ENCODE results near the gene RORB. TPM values are rescaled to one million over a fixed set of nuclear protein-coding genes. Genes with fewer than 3 reads are reported as not detected.
A peak's percentile ranks its signal among the peaks of the same experiment; 100 is the strongest.

The RORB gene
- total and polyA plus RNA-seq, 12 donors: 0.28 to 8.8 (median 3.7) TPM

GRCh38 chr9:74674077-74674476 lies 176.9 kb downstream of the RORB start:
- Histone ChIP-seq H3K9me3 (replicated peaks in 1 of 3) (no peaks in the 10 kb centered on the region), H3K36me3 (replicated peaks in 1 of 2) (no peaks in the 10 kb centered on the region), H3K27ac (no peak overlapping the region), H3K27me3 (no peaks in the 10 kb centered on the region), H3K4me3 (no peak overlapping the region), H3K4me1 (replicated peaks in 1 of 2) (no peaks in the 10 kb centered on the region)
- intact Hi-C loops (cut with DNase I): no loop called here
- DNase-seq: no peak
- 85 to 94% (median 88%) methylated on average over 6 of the region's 6 CpGs for WGBS, 4 donors
- TF ChIP-seq CTCF (IDR thresholded peaks at IDR 0.05) (no peak), POLR2A (IDR thresholded peaks at IDR 0.05) (no peak)

GRCh38 chr9:74681906-74682305 lies 184.8 kb downstream of the RORB start:
- Histone ChIP-seq H3K4me1 (replicated peaks in 1 of 2) (peaks cover 0 to 6% of the 10 kb centered on the region in 2 donors), H3K36me3 (replicated peaks in 1 of 2) (no peaks in the 10 kb centered on the region), H3K9me3 (replicated peaks in 1 of 3) (no peaks in the 10 kb centered on the region), H3K27ac (no peak overlapping the region), H3K27me3 (no peaks in the 10 kb centered on the region), H3K4me3 (no peak overlapping the region)
- DNase-seq: peak; percentile 35 to 54 (median 49)
- TF ChIP-seq CTCF (IDR thresholded peaks at IDR 0.05) (no peak), POLR2A (IDR thresholded peaks at IDR 0.05) (no peak)
- intact Hi-C loops (cut with DNase I): no loop called here
- 3 to 12% (median 10%) methylated on average over 2 to 3 of the region's 3 CpGs for WGBS, 4 donors

- TF ChIP-seq POLR2A (IDR thresholded peaks at IDR 0.05) (no peak), CTCF (IDR thresholded peaks at IDR 0.05) (no peak)
- Histone ChIP-seq H3K9me3 (replicated peaks in 1 of 3) (no peaks in the 10 kb centered on the region), H3K36me3 (replicated peaks in 1 of 2) (no peaks in the 10 kb centered on the region), H3K27me3 (no peaks in the 10 kb centered on the region), H3K27ac (no peak overlapping the region), H3K4me3 (no peak overlapping the region), H3K4me1 (replicated peaks in 1 of 2) (peaks cover 0 to 6% of the 10 kb centered on the region in 2 donors)
- no peak for DNase-seq
- intact Hi-C loops (cut with DNase I): no loop called here
- 89 to 95% (median 93%) methylated on average over 4 of the region's 4 CpGs for WGBS, 4 donors
Measured at GRCh38 chr9:74683322-74683721, 186.2 kb downstream of the RORB start.

GRCh38 chr9:74691058-74691457 lies 193.9 kb downstream of the RORB start:
- Histone ChIP-seq H3K4me1 (replicated peaks in 1 of 2) (no peaks in the 10 kb centered on the region), H3K4me3 (no peak overlapping the region), H3K27me3 (no peaks in the 10 kb centered on the region), H3K27ac (no peak overlapping the region), H3K36me3 (replicated peaks in 1 of 2) (no peaks in the 10 kb centered on the region), H3K9me3 (replicated peaks in 1 of 3) (no peaks in the 10 kb centered on the region)
- WGBS, 4 donors: 84 to 91% (median 90%) methylated on average over 8 of the region's 8 CpGs
- DNase-seq: no peak
- TF ChIP-seq CTCF (IDR thresholded peaks at IDR 0.05): no peak
- no peak for TF ChIP-seq POLR2A (IDR thresholded peaks at IDR 0.05)
- intact Hi-C loops (cut with DNase I): no loop called here

Measured in adrenal gland (tissue), 12 donors.